HG02763 (cell line): ENCODE results near the gene FANCG.

Experiments used
- ATAC-seq: cut with Tn5 transposase; IDR thresholded peaks from one replicate; pipeline ENCODE4 v1.9.1; 2021; ENCODE audit warnings: mild to moderate bottlenecking, moderate library complexity; ENCODE audit not compliant: unreplicated experiment

The FANCG gene

DNA sequence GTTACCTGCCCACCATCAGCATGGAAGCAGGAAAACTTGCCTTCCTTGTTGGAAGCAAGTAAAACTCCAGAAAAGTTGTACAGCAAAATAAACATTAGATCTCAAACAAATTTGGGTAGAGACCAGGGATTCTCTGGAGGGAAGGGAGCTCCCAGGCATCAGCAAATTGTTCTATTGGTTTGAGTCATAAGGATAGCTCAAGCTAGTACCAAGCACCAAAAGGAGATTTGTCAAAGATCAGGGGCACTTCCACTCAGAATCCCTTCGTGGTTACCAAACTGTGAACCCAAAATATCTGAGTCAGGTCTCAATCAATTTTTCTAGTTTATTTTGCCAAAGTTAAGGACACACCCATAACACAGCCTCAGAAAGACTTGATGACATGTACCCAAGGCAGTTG is 52.4 kb downstream of the FANCG start:
- no peak for ATAC-seq

- no peak for ATAC-seq
Observed at GRCh38 chr9:35026671-35027070, 53.1 kb downstream of the FANCG start.
